Subcutaneous abdominal adipose tissue (tissue), 5 donors: ENCODE results near the gene PCIF1.
"Not testable (repeated sequence)": the region's sequence is repeated elsewhere in the genome, so short reads cannot be mapped to it uniquely, and the experiment has no call there.

ENCODE experiments used
- H3K27ac ChIP-seq: one replicate; pipeline ENCODE4 v1.7.0; 2013; ENCODE audit warnings: low read depth, mild to moderate bottlenecking, inconsistent platforms, low read length, moderate library complexity
- H3K27me3 ChIP-seq, 5 donors: one replicate each; pipeline ENCODE4 v1.7.0; 2013; ENCODE audit warnings: low read length in 5 of 5, inconsistent platforms in 1 of 5; ENCODE audit not compliant: control insufficient read depth in 5 of 5, insufficient read depth in 4 of 5
- H3K36me3 ChIP-seq, 5 donors: one replicate each; pipeline ENCODE4 v1.7.0; 2013; ENCODE audit warnings: low read length in 5 of 5; ENCODE audit not compliant: control insufficient read depth in 5 of 5, insufficient read depth in 5 of 5
- H3K4me1 ChIP-seq, 5 donors: one replicate each; pipeline ENCODE4 v1.7.0; 2013; ENCODE audit warnings: low read length in 5 of 5, mild to moderate bottlenecking in 3 of 5, moderate library complexity in 1 of 5; ENCODE audit not compliant: control insufficient read depth in 5 of 5, insufficient read depth in 5 of 5
- H3K4me3 ChIP-seq, 5 donors: one replicate each; pipeline ENCODE4 v1.7.0; 2013; ENCODE audit warnings: low read length in 5 of 5, low read depth in 1 of 5
- H3K9ac ChIP-seq, 5 donors: one replicate each; pipeline ENCODE4 v1.7.0; 2013; ENCODE audit warnings: low read length in 5 of 5, mild to moderate bottlenecking in 4 of 5, moderate library complexity in 3 of 5
- H3K9me3 ChIP-seq, 5 donors: one replicate each; pipeline ENCODE4 v1.7.0; 2013; ENCODE audit warnings: low read length in 5 of 5; ENCODE audit not compliant: control insufficient read depth in 5 of 5
- donor health status: healthy.
- donor health status: healthy.
- donor health status: healthy.
- donor health status: healthy.
- donor health status: healthy.

The PCIF1 gene

DNA sequence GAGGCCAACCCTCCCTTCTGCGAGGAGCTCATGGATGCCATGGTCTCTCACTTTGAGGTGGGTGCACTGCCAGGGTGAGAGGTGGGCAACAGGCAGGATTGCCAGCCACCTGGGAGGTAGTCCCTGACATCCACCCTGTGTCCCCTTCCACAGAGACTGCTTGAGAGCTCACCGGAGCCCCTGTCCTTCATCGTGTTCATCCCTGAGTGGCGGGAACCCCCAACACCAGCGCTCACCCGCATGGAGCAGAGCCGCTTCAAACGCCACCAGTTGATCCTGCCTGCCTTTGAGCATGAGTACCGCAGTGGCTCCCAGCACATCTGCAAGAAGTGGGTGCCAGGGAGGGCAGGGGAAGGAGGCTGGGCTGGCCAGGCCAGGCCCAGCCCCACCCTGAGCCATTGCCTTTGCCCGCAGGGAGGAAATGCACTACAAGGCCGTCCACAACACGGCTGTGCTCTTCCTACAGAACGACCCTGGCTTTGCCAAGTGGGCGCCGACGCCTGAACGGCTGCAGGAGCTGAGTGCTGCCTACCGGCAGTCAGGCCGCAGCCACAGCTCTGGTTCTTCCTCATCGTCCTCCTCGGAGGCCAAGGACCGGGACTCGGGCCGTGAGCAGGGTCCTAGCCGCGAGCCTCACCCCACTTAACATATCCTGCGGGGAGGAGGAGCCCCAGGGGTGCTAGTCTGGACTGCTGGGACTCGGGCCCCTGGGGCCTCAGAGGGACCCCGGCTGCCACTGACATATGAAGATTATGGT is 12.8 kb downstream of the PCIF1 start:
- peaks cover 7 to 100% (median 96%) of the 10 kb centered on the region in 5 donors for H3K36me3 ChIP-seq
- no peak overlapping the region for H3K4me3 ChIP-seq
- no peak overlapping the region for H3K9ac ChIP-seq
- peak overlapping the region; percentile 76 for H3K27ac ChIP-seq
- peaks cover 4 to 14% (median 11%) of the 10 kb centered on the region in 5 donors for H3K4me1 ChIP-seq
- H3K9me3 ChIP-seq = no peaks in the 10 kb centered on the region
- H3K27me3 ChIP-seq = no peaks in the 10 kb centered on the region

DNA sequence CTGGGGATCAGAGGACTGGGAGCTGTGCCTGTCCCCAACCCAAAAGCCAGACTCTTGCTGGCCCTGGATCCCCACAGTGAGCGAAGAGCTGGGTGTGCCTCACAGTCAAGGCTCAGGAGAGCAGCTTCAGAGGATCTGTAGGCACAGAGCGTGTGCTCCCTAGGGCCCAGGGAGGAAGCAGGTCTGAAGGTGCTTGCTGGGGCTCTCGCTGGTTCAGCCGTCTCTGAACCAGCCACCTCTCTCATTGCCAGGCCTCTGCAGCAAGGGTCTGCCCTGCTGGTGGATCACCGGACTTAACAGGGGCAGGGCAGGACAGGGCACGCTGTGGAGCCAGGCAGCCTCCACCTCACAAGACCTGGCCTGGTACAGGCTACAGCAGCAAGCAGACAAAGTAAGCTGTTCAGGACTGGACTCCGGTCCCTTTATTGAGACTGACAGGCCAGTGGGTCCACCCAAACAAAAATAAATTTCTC is 13.8 kb downstream of the PCIF1 start:
- no peak overlapping the region for H3K27ac ChIP-seq
- H3K4me3 ChIP-seq = no peak overlapping the region
- H3K9me3 ChIP-seq = no peaks in the 10 kb centered on the region
- H3K36me3 ChIP-seq = peaks cover 7 to 100% (median 98%) of the 10 kb centered on the region in 5 donors
- H3K4me1 ChIP-seq = peaks cover 4 to 14% (median 11%) of the 10 kb centered on the region in 5 donors
- H3K9ac ChIP-seq = no peak overlapping the region
- H3K27me3 ChIP-seq = no peaks in the 10 kb centered on the region

DNA sequence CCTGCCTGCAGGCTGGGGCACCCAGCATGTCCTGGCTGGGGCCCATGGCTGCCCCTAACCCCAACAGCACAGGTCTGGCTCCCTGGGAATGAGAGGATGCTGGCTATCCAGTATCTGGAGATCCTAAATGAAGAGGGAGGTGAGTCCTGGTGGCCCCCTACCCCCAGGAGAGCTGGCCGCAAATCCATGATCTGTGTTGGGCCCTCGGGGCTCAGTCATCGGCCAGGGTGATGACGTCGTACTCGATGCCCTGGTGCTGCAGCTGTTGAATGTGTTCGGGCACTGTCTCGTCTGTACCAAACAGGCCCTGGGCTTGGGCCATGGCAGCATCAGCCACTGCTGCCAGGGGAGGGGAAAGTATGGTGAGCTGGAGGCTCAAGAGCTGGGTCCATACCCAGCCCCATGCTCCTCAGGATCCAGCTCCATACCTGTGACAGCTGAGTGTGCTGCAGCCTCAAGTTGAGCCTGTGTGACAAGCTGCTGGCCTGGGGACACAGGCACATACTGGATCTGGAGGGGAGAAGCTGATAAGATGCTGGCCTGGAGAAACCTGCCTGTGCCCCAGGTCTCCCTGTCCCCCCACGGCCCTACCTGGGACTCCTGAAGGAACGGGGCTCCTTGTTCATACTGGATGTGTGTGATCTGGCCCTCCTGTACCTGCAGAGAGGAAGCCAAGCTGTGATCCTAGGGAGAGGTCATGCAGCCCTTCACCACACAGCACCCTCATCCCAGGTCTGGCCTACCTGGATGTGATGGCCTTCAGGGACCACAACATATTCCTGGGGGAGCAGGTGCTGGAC is 14.5 kb downstream of the PCIF1 start:
- Histone ChIP-seq H3K9ac (peak overlapping the region in 1 of 5 donors; percentile 12), H3K4me3 (no peak overlapping the region), H3K4me1 (peaks cover 4 to 14% (median 11%) of the 10 kb centered on the region in 5 donors), H3K9me3 (no peaks in the 10 kb centered on the region), H3K36me3 (peaks cover 6 to 100% (median 96%) of the 10 kb centered on the region in 5 donors), H3K27me3 (no peaks in the 10 kb centered on the region), H3K27ac (no peak overlapping the region)

DNA sequence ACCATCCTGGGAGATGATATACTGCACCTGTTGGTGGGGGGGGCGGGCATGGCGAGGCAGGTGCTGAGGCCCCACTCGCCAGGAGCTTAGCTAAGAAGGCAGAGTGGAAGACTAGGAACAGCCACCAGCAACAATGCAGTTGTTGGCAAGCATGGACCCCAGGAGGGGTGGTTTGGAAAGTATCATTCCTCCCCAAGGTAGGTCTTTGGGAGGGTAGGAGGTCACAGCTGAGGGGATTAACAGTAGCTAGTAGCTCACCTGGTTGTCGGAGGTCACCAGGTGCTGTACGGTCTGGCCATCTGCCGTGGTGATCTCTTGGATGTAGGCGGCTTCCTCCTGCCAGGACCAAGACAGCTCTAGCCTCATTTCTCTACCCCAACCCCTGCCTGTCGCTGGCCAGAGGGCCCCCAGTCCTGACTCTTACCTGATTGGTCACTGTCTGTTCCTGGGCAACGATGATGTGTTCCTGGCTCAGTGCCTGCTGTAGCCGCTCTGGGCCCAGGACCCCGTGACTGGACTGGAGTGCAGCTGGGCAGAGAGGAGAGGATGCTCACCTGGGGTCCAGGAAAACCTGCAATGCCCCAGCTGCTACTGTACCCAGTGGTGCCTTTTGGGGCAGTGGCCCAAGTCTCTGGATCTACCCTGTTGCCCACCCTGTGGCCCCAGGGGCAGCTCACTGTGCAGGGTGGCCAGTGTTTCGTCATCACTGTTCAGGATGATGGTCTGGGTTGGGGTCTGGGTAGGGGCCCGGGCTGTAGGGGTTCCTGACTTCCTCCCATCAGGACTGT is 15.3 kb downstream of the PCIF1 start:
- no peaks in the 10 kb centered on the region for H3K27me3 ChIP-seq
- H3K9me3 ChIP-seq = no peaks in the 10 kb centered on the region
- H3K4me3 ChIP-seq = no peak overlapping the region
- peaks cover 0 to 93% (median 88%) of the 10 kb centered on the region in 5 donors for H3K36me3 ChIP-seq
- no peak overlapping the region for H3K27ac ChIP-seq
- peaks cover 4 to 14% (median 11%) of the 10 kb centered on the region in 5 donors for H3K4me1 ChIP-seq
- H3K9ac ChIP-seq = peak overlapping the region in 1 of 5 donors; percentile 12

DNA sequence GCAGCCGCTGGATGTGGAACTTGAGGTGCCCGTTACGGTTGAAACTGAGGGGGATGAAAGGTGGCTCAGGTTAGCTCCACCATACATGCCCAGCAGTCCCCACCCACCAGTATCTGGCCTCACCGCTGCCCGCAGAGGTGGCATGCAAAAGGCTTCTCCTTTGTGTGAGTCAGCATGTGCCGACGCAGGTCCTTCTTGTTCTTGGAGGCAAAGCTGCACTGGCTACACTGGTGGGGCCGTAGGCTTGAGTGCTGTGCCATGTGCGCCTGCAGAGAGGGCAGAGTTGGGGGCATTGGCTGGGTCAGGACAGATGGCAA is 15.8 kb downstream of the PCIF1 start:
- Histone ChIP-seq H3K36me3 (peaks cover 0 to 87% (median 83%) of the 10 kb centered on the region in 5 donors), H3K27ac (no peak overlapping the region), H3K9ac (no peak overlapping the region)

DNA sequence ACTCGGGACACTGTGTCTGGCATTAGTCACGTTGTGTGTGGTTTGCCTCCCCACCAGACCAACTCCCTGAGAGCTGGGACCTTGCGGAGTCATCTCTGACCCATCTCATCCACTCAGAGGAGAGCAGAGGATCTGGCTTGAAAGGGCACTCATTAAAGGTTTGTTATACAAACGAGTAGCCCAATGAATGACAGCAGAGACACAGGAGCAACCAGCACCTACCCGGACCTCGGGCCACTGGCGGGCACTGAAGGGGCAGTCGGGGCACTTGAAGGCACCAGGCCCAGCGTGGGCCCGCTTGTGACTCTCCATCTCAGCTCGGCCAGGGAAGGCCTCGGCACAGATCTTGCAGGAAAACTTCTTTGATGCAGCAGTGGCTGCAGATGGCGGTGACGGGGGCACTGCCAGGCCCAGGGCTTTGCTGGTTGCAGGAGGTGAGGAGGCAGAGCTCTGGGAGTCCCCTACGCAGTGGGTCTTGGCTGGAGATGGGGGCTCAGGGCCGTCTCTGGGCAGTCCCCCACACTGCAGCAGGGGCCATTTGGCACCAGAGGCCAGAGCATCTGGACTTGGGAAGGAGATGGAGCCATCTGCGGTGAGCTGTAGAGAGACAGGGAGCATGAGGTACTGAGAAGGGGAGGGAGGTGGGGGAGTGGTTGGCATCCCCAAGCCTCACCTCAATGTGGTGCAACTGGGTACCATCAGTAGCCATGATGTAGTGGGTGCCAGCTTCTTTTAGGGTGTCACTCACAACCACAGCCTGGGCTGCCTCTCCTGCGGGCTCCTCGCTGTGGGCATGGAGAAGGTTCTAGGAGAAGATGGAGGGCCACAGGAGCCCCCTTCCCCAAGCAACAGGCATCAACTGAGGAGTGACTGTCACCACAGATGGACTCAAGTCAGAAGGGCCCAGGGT is 17.7 kb downstream of the PCIF1 start:
- Histone ChIP-seq H3K36me3 (peaks cover 3 to 78% (median 72%) of the 10 kb centered on the region in 5 donors), H3K27ac (no peak overlapping the region), H3K9me3 (no peaks in the 10 kb centered on the region)

More for the DNA sequence above, 15.8 kb downstream of the PCIF1 start:
- no peak overlapping the region for H3K4me3 ChIP-seq
- peaks cover 4 to 14% (median 11%) of the 10 kb centered on the region in 5 donors for H3K4me1 ChIP-seq
- H3K27me3 ChIP-seq = no peaks in the 10 kb centered on the region
- no peaks in the 10 kb centered on the region for H3K9me3 ChIP-seq

DNA sequence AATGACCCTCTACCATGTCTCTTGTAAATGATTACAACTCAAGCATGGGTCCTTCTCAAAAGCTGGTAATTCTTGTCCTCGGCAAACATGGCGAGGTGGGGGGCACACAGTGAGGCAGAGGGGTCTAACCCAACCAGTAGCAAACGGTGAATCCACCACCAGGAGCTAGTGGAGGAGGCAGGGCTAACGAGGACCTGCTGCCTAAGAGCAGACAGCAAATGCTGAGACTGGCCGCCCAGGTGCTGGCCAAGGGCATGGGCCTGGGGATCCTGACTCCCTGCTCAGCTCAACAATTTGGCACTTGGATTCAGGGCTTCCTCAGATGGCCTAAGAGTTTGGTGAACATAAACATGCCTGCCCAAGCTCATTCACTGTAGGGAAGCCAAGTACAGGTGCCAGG is 18.4 kb downstream of the PCIF1 start:
- Histone ChIP-seq H3K4me1 (no peaks in the 10 kb centered on the region), H3K4me3 (no peak overlapping the region), H3K36me3 (peaks cover 3 to 78% (median 72%) of the 10 kb centered on the region in 5 donors), H3K9ac (no peak overlapping the region), H3K27me3 (no peaks in the 10 kb centered on the region), H3K27ac (no peak overlapping the region), H3K9me3 (no peaks in the 10 kb centered on the region)

More for the DNA sequence above, 17.7 kb downstream of the PCIF1 start:
- Histone ChIP-seq H3K4me3 (no peak overlapping the region), H3K4me1 (peaks cover 0 to under 1% (median 0%) of the 10 kb centered on the region in 5 donors), H3K9ac (no peak overlapping the region), H3K27me3 (no peaks in the 10 kb centered on the region)

DNA sequence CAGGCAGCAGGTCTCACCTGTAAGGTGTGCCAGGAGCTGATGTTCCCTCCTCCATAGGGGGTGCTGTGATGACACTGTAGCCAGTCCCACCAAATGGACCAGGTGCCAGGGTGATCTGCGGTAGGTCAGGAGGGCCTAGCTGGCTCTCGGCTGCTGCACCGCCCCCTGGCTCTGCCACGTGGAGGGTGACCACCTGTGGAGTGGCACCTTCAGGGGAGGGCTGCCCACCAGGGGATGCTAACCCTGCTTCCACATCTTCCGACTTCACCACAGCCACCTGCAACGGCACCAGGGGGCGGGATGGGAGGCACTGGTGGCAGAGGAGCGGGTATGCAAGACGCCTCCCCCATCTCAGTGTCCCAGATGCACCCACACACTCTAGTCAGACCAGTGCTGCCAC is 19.2 kb downstream of the PCIF1 start:
- H3K4me3 ChIP-seq = no peak overlapping the region

DNA sequence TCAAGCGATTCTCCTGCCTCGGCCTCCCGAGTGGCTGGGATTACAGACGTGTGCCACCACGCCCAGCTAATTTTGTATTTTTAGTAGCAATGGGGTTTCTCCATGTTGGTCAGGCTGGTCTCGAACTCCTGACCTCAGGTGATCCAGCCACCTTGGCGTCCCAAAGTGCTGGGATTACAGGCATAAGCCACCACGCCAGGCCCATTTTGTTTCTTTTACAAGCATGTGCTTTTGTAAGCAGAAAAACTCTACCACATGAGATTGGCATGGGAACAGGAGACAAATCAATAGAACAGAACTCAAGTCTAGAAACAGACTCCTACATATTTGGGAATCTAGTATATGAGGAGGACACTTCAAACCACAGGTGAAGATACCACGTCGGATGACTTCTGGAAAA is 21.8 kb downstream of the PCIF1 start:
- not testable (repeated sequence) for H3K27ac ChIP-seq, H3K27me3 ChIP-seq, H3K4me3 ChIP-seq, H3K4me1 ChIP-seq, H3K9me3 ChIP-seq, H3K9ac ChIP-seq
- peaks cover 5 to 78% (median 74%) of the 10 kb centered on the region in 5 donors for H3K36me3 ChIP-seq

More for the DNA sequence above, 19.2 kb downstream of the PCIF1 start:
- H3K27ac ChIP-seq = no peak overlapping the region
- no peaks in the 10 kb centered on the region for H3K9me3 ChIP-seq
- no peaks in the 10 kb centered on the region for H3K27me3 ChIP-seq
- H3K4me1 ChIP-seq = no peaks in the 10 kb centered on the region
- H3K36me3 ChIP-seq = peaks cover 3 to 78% (median 70%) of the 10 kb centered on the region in 5 donors
- H3K9ac ChIP-seq = no peak overlapping the region
